ENCODE measurements around the gene TMEM100. TPM values are rescaled to one million over a fixed set of nuclear protein-coding genes. Genes with fewer than 3 reads are reported as not detected.
A peak's percentile ranks its signal among the peaks of the same experiment; 100 is the strongest.

Gene TMEM100
- total and polyA plus RNA-seq, 2 experiments from 2014 or later: 0.39 TPM; not detected in 1

GRCh38 chr17:55765472-55765871, 42.8 kb upstream of the TMEM100 start:
- no peak for DNase-seq (ENCODE audit: low read depth in 1 of 2, low spot score in 1 of 2)
- H3K9me3 ChIP-seq (ENCODE audit: low read depth): no peaks in the 10 kb centered on the region
- no peaks in the 10 kb centered on the region for H3K36me3 ChIP-seq
- H3K4me1 ChIP-seq (ENCODE audit: low read depth): no peaks in the 10 kb centered on the region
- TF ChIP-seq CTCF (IDR thresholded peaks at IDR 0.05; ENCODE audit: low read depth, low read length): no peak
- H3K4me3 ChIP-seq: no peak overlapping the region
- no peaks in the 10 kb centered on the region for H3K27me3 ChIP-seq
- no peak overlapping the region for H3K27ac ChIP-seq

- H3K4me3 ChIP-seq: no peak overlapping the region
- TF ChIP-seq CTCF (IDR thresholded peaks at IDR 0.05; ENCODE audit: low read depth, low read length): no peak
These were observed 41.9 kb upstream of the TMEM100 start for GRCh38 chr17:55764610-55765009.

GRCh38 chr17:55763856-55764255, 41.2 kb upstream of the TMEM100 start:
- no peaks in the 10 kb centered on the region for H3K27me3 ChIP-seq
- TF ChIP-seq CTCF (IDR thresholded peaks at IDR 0.05; ENCODE audit: low read depth, low read length): no peak
- H3K27ac ChIP-seq: no peak overlapping the region
- peak in 1 of 2 donors; percentile 53 for DNase-seq (ENCODE audit: low read depth in 1 of 2, low spot score in 1 of 2)
- no peak overlapping the region for H3K4me3 ChIP-seq
- no peaks in the 10 kb centered on the region for H3K36me3 ChIP-seq
- no peaks in the 10 kb centered on the region for H3K9me3 ChIP-seq (ENCODE audit: low read depth)
- H3K4me1 ChIP-seq (ENCODE audit: low read depth): no peaks in the 10 kb centered on the region

More at GRCh38 chr17:55764610-55765009, 41.9 kb upstream of the TMEM100 start:
- Histone ChIP-seq H3K4me1 (ENCODE audit: low read depth) (no peaks in the 10 kb centered on the region), H3K27me3 (no peaks in the 10 kb centered on the region), H3K36me3 (no peaks in the 10 kb centered on the region), H3K9me3 (ENCODE audit: low read depth) (no peaks in the 10 kb centered on the region), H3K27ac (no peak overlapping the region)
- DNase-seq (ENCODE audit: low read depth in 1 of 2, low spot score in 1 of 2): no peak

- H3K27me3 ChIP-seq: no peaks in the 10 kb centered on the region
- no peak for DNase-seq (ENCODE audit: low read depth in 1 of 2, low spot score in 1 of 2)
- H3K36me3 ChIP-seq: no peaks in the 10 kb centered on the region
- H3K9me3 ChIP-seq (ENCODE audit: low read depth): no peaks in the 10 kb centered on the region
- no peak overlapping the region for H3K4me3 ChIP-seq
- TF ChIP-seq CTCF (IDR thresholded peaks at IDR 0.05; ENCODE audit: low read depth, low read length): no peak
- no peak overlapping the region for H3K27ac ChIP-seq
- H3K4me1 ChIP-seq (ENCODE audit: low read depth): no peaks in the 10 kb centered on the region
These were observed 39.6 kb upstream of the TMEM100 start for GRCh38 chr17:55762086-55762858.

GRCh38 chr17:55760643-55761355, 38.1 kb upstream of the TMEM100 start:
- TF ChIP-seq CTCF (IDR thresholded peaks at IDR 0.05; ENCODE audit: low read depth, low read length): no peak
- Histone ChIP-seq H3K27me3 (no peaks in the 10 kb centered on the region), H3K9me3 (ENCODE audit: low read depth) (no peaks in the 10 kb centered on the region), H3K4me3 (no peak overlapping the region), H3K27ac (no peak overlapping the region), H3K4me1 (ENCODE audit: low read depth) (no peaks in the 10 kb centered on the region), H3K36me3 (no peaks in the 10 kb centered on the region)
- peak in 1 of 2 donors; percentile 61 for DNase-seq (ENCODE audit: low read depth in 1 of 2, low spot score in 1 of 2)
